OCI-LY7 (cell line): ENCODE results near the gene VPS39. TPM values are rescaled to one million over a fixed set of nuclear protein-coding genes. Genes with fewer than 3 reads are reported as not detected.

Experiments used
- BruUV-seq: library from RNA; stranded (reverse); fragments of 400-500 nt; replicated peaks from 2 replicates; lab custom pipeline; 2021; lab: Mats Ljungman, UMichigan
- CTCF ChIA-PET: fragments of 300-600 bp; sonication (Branson Sonifier 250); formaldehyde crosslinking; loops from one replicate; lab custom pipeline; 2022; ENCODE audit warnings: antibody characterized with exemption; ENCODE audit not compliant: unreplicated experiment; lab: Charles Lee
- POLR2A ChIA-PET: fragments of 300-600 bp; sonication (Branson Sonifier 250); formaldehyde crosslinking; loops from one replicate; lab custom pipeline; 2022; ENCODE audit warnings: antibody characterized with exemption; lab: Charles Lee
- DNase-seq: peaks from one replicate; pipeline ENCODE4 v3.0.0-alpha.2; 2015; ENCODE audit warnings: low spot score
- H2AFZ ChIP-seq: fragments of 200-600 bp; sonication (generic), shearing (Covaris generic); 2 replicates; pipeline ENCODE4 v1.6.1; 2014; ENCODE audit warnings: mild to moderate bottlenecking, antibody characterized with exemption, low read length, moderate library complexity
- H3K27ac ChIP-seq: fragments of 200-600 bp; sonication (generic); 2 replicates; pipeline ENCODE4 v1.5.1; 2014; ENCODE audit warnings: mixed run types, low read depth, mild to moderate bottlenecking, moderate library complexity, low read length, inconsistent platforms; ENCODE audit not compliant: poor library complexity, severe bottlenecking
- H3K36me3 ChIP-seq: fragments of 200-600 bp; sonication (generic); 2 replicates; pipeline ENCODE4 v1.6.1; 2014; ENCODE audit warnings: mild to moderate bottlenecking, antibody characterized with exemption, low read length, moderate library complexity, mixed read lengths; ENCODE audit not compliant: insufficient read depth
- H3K4me1 ChIP-seq: fragments of 200-600 bp; sonication (generic); 2 replicates; pipeline ENCODE4 v1.5.1; 2014; ENCODE audit warnings: mild to moderate bottlenecking, low read length; ENCODE audit not compliant: insufficient read depth, poor library complexity, severe bottlenecking
- H3K4me2 ChIP-seq: fragments of 200-600 bp; sonication (generic); 2 replicates; pipeline ENCODE4 v1.6.1; 2014; ENCODE audit warnings: mild to moderate bottlenecking, low read length
- H3K4me3 ChIP-seq: fragments of 200-600 bp; sonication (generic); 2 replicates; pipeline ENCODE4 v1.5.1; 2014; ENCODE audit warnings: mild to moderate bottlenecking, low read depth, low read length; ENCODE audit not compliant: poor library complexity, severe bottlenecking
- H3K79me2 ChIP-seq: fragments of 200-600 bp; sonication (generic); 2 replicates; pipeline ENCODE4 v1.6.1; 2016; ENCODE audit warnings: low read depth, mild to moderate bottlenecking, low read length, moderate library complexity, mixed read lengths; ENCODE audit not compliant: insufficient read depth
- H3K9me2 ChIP-seq: fragments of 200-600 bp; sonication (generic); 2 replicates; pipeline ENCODE4 v1.6.1; 2016; ENCODE audit warnings: mild to moderate bottlenecking, low read length, mixed read lengths; ENCODE audit not compliant: insufficient read depth
- H3K9me3 ChIP-seq: fragments of 200-600 bp; sonication (generic); 2 replicates; pipeline ENCODE4 v1.6.1; 2014; ENCODE audit warnings: mild to moderate bottlenecking, mixed run types, low read length, mixed read lengths
- H4K20me1 ChIP-seq: fragments of 200-600 bp; sonication (generic); 2 replicates; pipeline ENCODE4 v1.6.1; 2014; ENCODE audit warnings: mild to moderate bottlenecking, antibody characterized with exemption, low read length, moderate library complexity, mixed read lengths; ENCODE audit not compliant: insufficient read depth
- CTCF ChIP-seq: fragments of 200-600 bp; sonication (generic); conservative IDR thresholded peaks from 2 replicates; pipeline ENCODE4 v1.5.1; 2014; ENCODE audit warnings: mild to moderate bottlenecking, antibody characterized with exemption, low read length, moderate library complexity, mixed read lengths
- EZH2phosphoT487 ChIP-seq: fragments of 200-600 bp; sonication (generic); IDR thresholded peaks from 2 replicates; pipeline ENCODE4 v1.6.1; 2018; ENCODE audit warnings: low read depth, borderline replicate concordance, mild to moderate bottlenecking, mixed run types, antibody characterized with exemption, low read length, moderate library complexity, mixed read lengths
- intact Hi-C: fragments of 100-400 bp; cut with micrococcal nuclease; formaldehyde crosslinking; loops from one replicate; pipeline ENCODE4 v1.10.0; 2022; ENCODE audit not compliant: unreplicated experiment
- total RNA-seq, 2 experiments: library from RNA; depleted of rRNA in 1 of 2; stranded (reverse); fragments of >200 nt in 1 of 2; shearing (Covaris generic) in 1 of 2; gene quantifications; 2 replicates each; pipeline ENCODE4 v1.2.3, GENCODE V29; 2014 to 2022

Gene VPS39
- total RNA-seq, 2 experiments from 2014 or later, result 25.1 to 60.5 TPM

- intact Hi-C loops, result no loop called here
- no peak overlapping the region for H3K4me3 ChIP-seq
- BruUV-seq, result no TSS peak
- no peak overlapping the region for H2AFZ ChIP-seq
- H3K9me2 ChIP-seq, result no peaks in the 10 kb centered on the region
- CTCF ChIA-PET, result no interaction called here
- H4K20me1 ChIP-seq, result no peaks in the 10 kb centered on the region
- H3K4me2 ChIP-seq, result no peak overlapping the region
- POLR2A ChIA-PET, result no interaction called here
- no peak overlapping the region for H3K27ac ChIP-seq
- no peaks in the 10 kb centered on the region for H3K36me3 ChIP-seq
- H3K9me3 ChIP-seq, result no peaks in the 10 kb centered on the region
- no peak for DNase-seq
- no peaks in the 10 kb centered on the region for H3K79me2 ChIP-seq
- no peaks in the 10 kb centered on the region for H3K4me1 ChIP-seq
- TF ChIP-seq EZH2phosphoT487 (no peak), CTCF (no peak)
Measured at GRCh38 chr15:42144841-42145375, 63.2 kb downstream of the VPS39 start.

GRCh38 chr15:42143866-42144625, 64.1 kb downstream of the VPS39 start:
- Histone ChIP-seq H3K4me3 (no peak overlapping the region), H3K4me1 (no peaks in the 10 kb centered on the region), H3K79me2 (no peaks in the 10 kb centered on the region), H3K4me2 (no peak overlapping the region), H3K9me2 (no peaks in the 10 kb centered on the region), H3K9me3 (no peaks in the 10 kb centered on the region), H3K36me3 (no peaks in the 10 kb centered on the region), H2AFZ (no peak overlapping the region), H3K27ac (no peak overlapping the region), H4K20me1 (no peaks in the 10 kb centered on the region)
- POLR2A ChIA-PET, result no interaction called here
- CTCF ChIA-PET, result no interaction called here
- intact Hi-C loops, result no loop called here
- no peak for DNase-seq
- no TSS peak for BruUV-seq
- TF ChIP-seq EZH2phosphoT487 (no peak), CTCF (no peak)

GRCh38 chr15:42143356-42143755, 64.7 kb downstream of the VPS39 start:
- ChIA-PET POLR2A (no interaction called here), CTCF (no interaction called here)
- DNase-seq, result no peak
- no peak overlapping the region for H3K27ac ChIP-seq
- no peaks in the 10 kb centered on the region for H3K36me3 ChIP-seq
- H3K4me1 ChIP-seq, result no peaks in the 10 kb centered on the region
- no peak overlapping the region for H2AFZ ChIP-seq
- BruUV-seq, result no TSS peak
- intact Hi-C loops, result no loop called here
- no peaks in the 10 kb centered on the region for H3K9me2 ChIP-seq
- no peaks in the 10 kb centered on the region for H3K79me2 ChIP-seq
- H3K4me3 ChIP-seq, result no peak overlapping the region
- no peak for TF ChIP-seq EZH2phosphoT487
- no peak for TF ChIP-seq CTCF
- H3K9me3 ChIP-seq, result no peaks in the 10 kb centered on the region
- H3K4me2 ChIP-seq, result no peak overlapping the region
- H4K20me1 ChIP-seq, result no peaks in the 10 kb centered on the region
